8988T (cell line): ENCODE results near the gene SHISA8.
"Not testable (repeated sequence)": the region's sequence is repeated elsewhere in the genome, so short reads cannot be mapped to it uniquely, and the experiment has no call there.

Source experiments
- DNase-seq: peaks from one replicate; pipeline ENCODE4 v3.0.0; 2011

The SHISA8 gene

DNA sequence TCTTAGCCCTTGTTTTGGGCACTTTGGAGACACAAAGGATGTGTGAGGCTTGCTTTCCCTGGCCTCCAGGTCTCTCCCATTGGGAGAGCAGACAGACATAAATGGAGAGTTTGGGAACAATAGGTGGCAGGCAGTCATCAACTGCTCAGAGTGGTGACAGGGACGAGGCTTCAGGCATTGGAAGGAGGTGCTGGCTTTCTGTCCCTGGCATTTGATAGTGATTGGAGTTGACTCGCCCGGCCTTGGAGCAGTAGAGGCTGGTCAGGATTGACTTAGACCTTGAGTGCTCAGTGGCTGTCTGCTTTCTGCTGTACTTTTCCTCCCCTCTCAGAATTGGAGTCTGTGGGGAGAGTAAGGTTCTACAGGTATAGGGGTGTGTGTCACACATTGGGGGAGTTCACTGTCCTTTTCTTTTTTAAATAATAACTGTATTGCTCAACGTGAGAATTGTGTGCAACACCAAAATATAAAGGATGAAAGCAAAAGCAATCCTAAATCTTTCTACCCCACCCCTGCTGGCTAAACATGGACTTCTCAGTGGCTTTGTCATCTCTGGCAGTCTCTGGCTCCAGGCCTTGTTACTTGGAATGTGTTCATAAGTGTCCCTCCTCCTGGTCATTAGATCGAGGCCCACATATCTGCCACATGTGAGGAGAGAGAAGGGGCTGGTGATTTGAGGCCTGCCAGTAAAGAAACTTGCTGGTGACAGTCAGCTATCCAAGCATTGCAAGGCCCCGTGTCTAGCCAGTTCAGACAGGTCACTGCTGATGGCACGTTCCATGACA, 21.1 kb downstream of the SHISA8 start:
- DNase-seq, result no peak

DNA sequence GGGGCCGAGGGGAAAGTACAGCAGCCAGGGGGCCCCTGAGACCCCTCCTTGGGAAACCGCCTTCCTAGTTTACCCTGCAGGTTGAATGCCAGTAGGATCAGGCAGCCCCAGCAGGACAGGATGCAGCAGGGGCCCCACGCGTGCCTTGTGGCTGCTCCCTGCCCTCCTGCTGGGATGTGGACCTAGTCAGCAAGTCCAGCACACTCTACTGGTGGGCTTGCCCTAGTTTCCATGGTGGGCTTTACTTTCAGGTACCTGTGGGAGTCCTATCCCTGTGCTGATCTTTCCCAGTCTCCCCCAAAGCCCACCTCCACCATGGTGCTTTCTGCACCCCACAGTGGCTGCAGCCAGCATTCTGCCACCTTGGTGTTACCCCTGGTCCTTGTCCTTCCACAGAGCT, 22.2 kb downstream of the SHISA8 start:
- no peak for DNase-seq

DNA sequence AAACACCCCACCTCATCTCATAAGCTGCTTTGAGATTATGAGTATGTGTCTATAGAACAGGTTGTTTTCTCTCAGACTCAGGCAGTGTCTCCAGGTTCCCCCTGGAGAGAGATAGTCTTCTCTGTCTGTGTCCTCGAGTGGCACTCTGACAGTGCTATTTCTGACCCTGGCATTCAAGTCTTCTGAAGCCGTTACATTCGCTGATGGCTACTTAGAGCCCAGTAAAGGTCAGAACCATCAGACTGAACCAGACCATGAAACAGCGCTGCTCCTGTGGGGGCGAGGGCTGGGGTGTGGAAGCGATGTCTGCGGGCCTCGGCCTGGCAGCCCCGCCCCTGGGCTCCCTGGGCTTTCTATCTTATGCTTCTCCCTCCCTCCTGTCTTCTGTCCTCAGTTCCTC, 23.5 kb downstream of the SHISA8 start:
- DNase-seq, result no peak

DNA sequence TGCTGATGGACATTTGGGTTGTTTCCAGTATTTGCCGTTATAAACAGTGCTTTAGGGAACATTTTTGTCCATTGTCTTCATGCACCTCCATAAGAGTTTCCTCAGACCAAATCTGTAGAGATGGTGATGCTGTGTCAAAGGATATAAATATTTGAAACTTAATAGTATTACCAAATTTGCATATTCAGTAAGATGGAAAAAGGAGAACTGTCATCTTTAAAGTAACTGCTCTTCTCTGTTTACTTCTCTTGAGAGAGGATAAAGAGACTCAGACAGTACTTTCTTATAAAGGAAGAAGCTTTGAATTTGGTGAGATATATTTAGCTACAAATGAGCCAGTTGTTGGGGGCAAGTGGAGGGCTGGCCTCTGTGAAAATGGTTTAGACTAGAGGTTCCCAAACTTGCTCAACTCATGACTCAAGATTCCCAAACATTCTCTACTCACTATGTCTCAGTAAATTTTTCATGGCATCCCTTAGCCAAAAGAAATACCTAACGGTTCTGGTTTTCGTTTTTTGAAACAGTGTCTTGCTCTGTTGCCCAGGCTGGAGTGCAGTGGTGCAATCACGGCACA, 26.2 kb downstream of the SHISA8 start:
- no peak for DNase-seq

DNA sequence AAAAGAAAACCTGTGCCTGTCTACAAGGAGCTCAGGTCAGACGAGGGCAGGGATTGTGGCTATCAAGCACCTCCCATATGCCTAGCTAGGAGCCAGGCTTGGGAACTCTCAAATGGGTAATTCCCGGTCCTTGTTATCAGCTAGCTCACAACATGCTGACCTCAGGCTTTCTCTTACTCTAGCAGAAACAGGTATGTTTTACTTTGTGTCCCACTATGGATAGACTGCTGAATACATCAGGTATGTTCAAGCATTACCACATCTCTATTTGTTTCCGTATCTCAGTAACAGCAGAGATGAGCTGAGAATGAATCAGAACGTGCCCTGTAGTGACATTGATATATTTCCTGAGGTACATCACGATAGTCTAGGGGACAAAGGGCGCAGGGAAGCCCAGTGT, 29.4 kb downstream of the SHISA8 start:
- DNase-seq, result no peak

DNA sequence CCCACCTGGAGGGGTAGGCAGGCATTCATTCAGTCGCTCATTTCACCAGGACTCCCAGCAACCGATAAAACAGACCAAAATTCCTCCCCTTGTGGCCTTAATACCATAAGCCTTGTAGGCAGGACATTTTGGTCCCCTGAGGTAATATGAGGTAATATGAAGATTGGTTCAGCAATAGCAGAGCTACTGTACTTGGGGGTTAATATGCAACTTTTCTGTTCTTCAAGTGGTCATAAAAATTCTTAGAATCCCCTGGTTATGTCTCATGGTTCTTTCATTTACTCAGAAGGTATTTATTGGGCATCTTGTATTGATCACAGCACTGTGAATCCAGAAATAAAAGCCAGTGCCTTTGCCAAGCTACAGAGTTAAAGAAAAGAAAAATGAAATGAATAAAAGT, 29.8 kb downstream of the SHISA8 start:
- no peak for DNase-seq

DNA sequence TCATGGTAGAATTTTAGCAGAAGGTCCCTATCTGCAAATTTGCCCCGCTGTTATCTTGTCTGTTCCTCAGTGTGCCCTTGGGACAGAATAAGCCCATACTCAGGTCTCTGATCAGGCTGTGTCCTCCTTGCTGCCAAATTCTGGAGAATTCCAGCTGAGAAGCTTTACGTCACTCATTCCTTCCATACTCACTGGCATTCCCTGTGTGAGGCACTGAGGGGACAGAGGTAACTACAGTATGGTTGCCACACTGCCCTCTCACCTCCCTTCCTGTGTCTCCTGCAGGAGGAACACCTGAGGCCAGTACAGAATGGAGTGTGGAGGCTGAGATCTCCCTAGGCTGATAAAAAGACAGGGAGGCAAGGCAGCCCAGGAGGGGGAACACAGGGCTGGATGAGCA, 31.5 kb downstream of the SHISA8 start:
- no peak for DNase-seq

DNA sequence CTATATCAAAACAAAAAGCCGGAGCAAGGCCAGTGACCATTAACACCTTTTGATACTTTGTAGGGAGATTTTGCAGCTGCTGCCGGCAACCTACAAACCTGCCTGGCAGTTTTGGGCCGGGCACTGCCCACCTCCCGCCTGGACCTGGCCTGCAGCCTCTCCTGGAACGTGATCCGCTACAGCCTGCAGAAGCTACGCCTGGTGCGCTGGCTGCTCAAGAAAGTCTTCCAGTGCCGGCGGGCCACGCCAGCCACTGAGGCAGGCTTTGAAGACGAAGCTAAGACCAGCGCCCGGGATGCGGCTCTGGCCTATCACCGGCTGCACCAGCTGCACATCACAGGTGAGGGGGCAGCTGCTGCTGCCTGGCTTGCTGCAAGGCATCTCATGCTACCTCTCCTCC, 34.2 kb downstream of the SHISA8 start:
- no peak for DNase-seq

DNA sequence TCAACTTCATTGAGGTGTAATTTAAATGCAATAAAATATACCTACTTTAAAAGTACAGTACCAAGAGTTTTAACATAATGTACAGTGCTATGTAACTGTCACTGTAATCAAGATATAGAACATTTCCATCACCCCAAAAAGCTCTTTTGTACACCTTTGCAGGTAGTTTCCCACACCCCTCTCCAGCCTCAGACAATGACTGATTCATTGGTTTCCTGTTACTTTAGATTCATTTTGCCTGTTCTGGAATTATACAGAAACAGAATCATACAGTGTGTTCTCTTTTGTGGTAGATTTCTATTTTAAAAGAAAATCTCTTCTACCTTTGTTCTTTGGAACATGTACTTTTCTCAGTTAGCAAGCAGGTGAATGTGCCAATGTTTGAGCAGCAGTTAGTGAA, 38.2 kb downstream of the SHISA8 start:
- DNase-seq, result no peak

DNA sequence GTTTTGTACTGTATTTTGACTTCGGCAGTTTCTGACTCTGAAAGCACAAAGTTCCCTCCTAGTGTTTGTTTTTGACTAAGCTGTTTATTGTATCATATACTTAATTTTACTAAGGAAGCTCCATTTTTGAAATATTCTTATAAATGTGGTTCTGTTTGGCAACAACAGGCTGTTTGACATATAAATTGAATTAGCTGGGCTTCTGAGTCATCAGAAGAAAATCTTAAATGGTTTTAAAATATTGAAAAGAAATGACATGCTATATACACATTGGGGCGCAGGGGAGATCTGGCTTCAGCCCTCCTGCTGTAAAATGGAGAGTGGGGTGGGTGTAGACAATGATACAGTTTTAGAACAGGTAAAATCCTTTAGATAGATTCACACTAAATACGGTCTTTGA, 38.6 kb downstream of the SHISA8 start:
- no peak for DNase-seq

DNA sequence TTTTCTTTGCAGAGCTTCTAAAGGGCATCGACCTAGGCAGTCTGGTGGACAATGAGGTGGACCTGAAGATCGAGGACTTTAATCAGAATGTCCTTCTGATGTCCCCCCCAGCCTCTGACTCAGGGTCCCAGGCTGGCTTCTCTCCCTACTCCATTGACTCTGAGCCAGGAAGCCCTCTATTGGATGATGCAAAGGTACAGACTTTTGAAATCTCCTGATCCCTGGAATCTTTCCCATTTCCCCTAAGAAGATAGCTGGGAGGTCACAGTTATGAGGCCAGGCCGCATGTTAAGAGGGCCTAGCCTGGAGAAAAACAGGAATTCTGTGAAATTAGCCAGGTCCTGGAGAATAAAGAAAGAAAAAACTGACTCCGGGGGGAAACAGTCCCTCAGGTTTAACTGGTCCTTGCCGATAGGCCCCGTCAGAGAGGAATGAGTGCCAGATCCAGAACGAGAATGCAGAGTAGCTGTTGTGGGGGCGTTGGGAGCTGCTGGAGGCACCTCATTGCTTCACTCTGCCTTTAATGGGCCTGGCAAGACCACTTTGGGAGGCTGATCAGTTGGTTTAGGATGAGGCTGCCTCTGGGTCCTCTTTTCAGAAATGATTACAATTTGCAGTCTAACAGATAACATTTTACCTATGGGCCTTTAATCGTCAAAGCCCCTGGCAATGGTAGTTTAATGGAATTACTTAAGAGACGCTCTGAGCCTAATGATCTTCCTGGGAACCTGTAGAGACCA, 39.2 kb downstream of the SHISA8 start:
- no peak for DNase-seq

DNA sequence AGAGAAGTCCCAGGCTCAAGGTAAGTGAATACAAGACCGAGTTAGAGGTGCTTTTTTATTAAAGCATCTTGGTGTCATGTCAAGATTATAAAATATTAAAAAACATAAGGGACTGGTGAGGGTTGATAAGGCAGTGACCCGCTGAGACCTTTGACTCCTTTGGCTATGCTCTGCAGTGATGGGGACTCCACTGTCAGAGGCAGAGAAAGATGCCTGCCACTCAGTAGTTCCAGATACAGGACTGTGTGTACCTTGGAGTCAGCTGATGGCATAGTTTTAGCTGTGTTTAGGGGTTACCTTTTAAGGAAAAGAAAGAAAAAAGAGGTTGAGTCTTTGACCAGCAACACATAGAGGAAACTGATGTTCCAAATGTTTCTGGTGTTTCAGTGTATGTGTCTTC, 40.8 kb downstream of the SHISA8 start:
- no peak for DNase-seq

DNA sequence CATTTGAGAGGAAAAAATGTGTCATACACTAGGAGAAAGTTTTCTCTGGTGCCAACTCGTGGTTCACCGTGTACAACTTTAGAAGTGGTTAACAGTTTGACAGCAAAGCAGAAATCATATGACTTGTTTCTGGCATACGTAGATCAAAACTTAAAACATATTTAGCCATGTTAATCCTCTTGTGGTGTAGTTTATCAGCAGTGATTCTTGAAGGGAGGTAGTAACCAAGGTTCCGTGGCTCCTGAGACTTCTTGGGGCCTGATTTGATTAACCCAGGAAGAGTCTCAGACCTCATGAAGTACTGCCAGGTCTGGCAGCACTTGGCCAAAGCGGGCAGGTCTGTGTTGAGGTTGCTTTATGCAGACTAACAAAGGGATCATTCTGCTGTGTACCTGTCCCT, 41.5 kb downstream of the SHISA8 start:
- DNase-seq, result no peak

DNA sequence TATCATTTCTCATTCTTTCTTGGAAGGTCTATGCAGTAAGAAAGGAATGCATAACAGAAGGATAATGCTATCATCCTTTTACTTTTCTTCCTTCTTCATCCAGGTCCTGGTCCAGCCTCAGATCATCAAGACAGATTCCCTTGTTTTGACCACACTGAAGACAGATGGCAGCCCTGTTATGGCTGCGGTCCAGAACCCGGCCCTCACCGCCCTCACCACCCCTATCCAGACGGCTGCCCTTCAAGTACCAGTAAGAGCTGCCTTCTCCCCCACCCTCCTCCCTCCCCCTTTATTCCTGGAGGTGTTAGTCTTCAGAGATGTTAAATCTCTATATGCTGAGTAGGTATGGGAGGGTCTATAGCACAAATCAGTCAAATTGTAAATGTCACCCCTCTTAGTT, 44.1 kb downstream of the SHISA8 start:
- DNase-seq, result no peak

DNA sequence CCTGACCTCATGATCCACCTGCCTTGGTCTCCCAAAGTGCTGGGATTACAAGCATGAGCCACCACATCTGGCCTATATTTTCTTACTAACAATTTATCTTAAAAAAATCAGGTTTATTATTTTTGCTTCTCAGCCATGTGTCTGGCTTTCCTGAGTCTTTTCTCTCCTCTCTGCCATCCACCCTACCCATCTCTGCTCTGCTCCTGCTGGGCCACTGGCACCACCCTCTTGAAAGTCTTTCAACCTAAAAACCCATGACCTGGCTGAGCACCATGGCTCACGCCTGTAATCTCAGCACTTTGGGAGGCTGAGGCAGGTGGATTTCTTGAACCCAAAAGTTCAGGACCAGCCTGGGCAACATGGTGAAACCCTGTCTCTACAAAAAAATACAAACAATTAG, 44.8 kb downstream of the SHISA8 start:
- DNase-seq, result not testable (repeated sequence)

DNA sequence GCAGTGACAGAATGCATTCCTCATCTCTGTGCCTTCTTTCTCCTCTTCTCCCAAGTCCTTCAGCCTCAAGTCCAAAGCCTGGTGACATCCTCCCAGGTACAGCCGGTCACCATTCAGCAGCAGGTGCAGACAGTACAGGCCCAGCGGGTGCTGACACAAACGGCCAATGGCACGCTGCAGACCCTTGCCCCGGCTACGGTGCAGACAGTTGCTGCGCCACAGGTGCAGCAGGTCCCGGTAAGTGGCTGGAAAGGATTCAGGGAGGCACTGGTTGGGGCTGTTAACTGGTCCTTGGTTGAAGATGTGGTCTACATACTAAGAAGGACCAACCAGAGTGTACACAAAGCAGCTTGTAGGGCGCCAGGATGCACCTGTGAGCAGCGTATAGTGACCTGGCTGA, 46.3 kb downstream of the SHISA8 start:
- DNase-seq, result no peak

DNA sequence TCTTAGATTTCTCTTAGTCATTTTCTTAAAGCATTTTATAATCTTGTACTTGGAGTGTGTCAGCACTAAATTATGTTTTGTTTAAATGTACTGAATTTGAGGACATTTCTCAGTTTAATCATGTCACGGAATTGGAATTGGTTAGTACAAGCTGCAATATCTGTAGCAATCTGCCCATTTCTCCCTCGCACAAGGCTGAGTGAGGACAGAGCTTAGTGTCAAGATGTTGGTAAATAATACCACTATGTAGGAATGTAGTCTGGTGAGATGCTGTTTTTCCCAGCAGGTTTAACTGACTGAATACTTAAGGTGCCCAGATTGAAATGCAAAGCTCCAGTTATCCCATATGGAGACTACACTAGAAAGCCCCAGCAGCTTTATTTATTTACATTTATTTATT, 51.4 kb downstream of the SHISA8 start:
- DNase-seq, result no peak

DNA sequence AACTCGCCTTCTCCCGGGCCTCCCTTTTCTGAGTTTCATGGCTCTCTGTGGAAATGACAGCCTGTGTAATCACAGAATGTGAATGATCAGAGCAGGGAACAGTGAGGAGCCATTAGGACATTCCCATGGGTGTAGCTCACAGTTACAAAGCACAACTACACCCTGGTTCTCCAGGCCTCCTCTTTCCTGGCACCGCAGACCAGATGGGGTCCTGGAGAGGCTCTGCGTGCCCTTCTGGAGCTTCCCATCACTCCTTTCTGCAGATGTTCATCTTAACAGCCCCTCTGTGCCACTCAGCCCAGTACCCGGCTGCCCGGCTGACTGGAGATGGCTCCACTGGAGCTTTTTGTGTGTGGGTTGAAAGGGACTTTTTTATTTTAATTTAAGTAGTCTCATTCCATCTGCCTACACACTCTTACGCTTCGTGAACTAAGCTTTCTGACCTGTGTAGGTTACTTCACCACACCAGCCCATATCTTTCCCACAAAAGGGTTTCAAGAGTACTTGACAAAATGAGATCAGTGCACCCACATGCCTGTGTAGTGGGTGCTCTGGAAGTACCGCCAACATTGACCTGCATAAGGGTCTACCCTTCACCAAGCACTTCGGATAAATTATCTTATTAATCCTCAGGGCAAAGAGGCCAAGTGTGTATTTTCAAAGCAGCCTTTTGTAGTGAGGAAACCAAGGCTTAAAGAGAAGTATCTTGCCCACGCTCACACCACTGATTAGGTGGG, 52.2 kb downstream of the SHISA8 start:
- DNase-seq, result no peak

DNA sequence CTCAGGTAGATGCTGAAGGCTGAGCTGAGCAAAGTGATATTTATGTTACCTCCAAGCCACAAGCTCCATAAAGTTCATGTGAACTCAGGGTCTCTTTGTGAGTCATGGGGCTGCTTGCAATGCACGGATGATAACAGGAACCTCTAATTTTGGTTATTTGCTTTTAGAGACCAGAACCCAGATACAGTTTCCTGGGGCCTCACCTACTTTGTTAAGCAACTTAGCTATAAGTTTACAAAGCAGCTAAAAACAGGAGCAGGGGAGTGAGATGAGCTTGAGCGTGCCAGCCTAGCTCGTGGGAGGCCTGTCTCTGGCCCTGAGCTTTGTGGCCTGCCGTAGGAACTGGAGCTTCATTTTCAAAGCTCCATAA, 52.7 kb downstream of the SHISA8 start:
- no peak for DNase-seq
